ENCODE results near the gene MAP3K10. TPM values are rescaled to one million over a fixed set of nuclear protein-coding genes. Genes with fewer than 3 reads are reported as not detected.

MAP3K10 gene
- total RNA-seq, 2 donors from 2014 or later = 12.3 to 13.6 TPM

- DNase-seq (ENCODE audit: low spot score) = no peak
These were observed 12.5 kb upstream of the MAP3K10 start for GRCh38 chr19:40178756-40179155.

GRCh38 chr19:40184273-40184672, 7.0 kb upstream of the MAP3K10 start:
- H3K36me3 ChIP-seq = no peaks in the 10 kb centered on the region
- no peak overlapping the region for H3K4me3 ChIP-seq
- H3K9me3 ChIP-seq = no peaks in the 10 kb centered on the region
- no peak for TF ChIP-seq CTCF (IDR thresholded peaks at IDR 0.05)
- no peaks in the 10 kb centered on the region for H3K4me1 ChIP-seq
- no peak overlapping the region for H3K27ac ChIP-seq
- H3K27me3 ChIP-seq = no peaks in the 10 kb centered on the region
- DNase-seq (ENCODE audit: low spot score) = no peak

More at GRCh38 chr19:40178756-40179155, 12.5 kb upstream of the MAP3K10 start:
- no peaks in the 10 kb centered on the region for H3K27me3 ChIP-seq
- no peaks in the 10 kb centered on the region for H3K4me1 ChIP-seq
- no peak for TF ChIP-seq CTCF (IDR thresholded peaks at IDR 0.05)
- no peak overlapping the region for H3K4me3 ChIP-seq
- H3K36me3 ChIP-seq = no peaks in the 10 kb centered on the region
- no peak overlapping the region for H3K27ac ChIP-seq
- H3K9me3 ChIP-seq = no peaks in the 10 kb centered on the region

GRCh38 chr19:40191836-40192646, 815 bp downstream of the MAP3K10 start:
- H3K36me3 ChIP-seq = no peaks in the 10 kb centered on the region
- H3K4me1 ChIP-seq = peaks cover 0 to 15% of the 10 kb centered on the region in 2 donors
- H3K4me3 ChIP-seq = peak overlapping the region; percentile 85 to 92
- H3K27ac ChIP-seq = peak overlapping the region in 1 of 2 donors; percentile 66
- DNase-seq (ENCODE audit: low spot score) = no peak
- no peak for TF ChIP-seq CTCF (IDR thresholded peaks at IDR 0.05)
- no peaks in the 10 kb centered on the region for H3K27me3 ChIP-seq
- H3K9me3 ChIP-seq = no peaks in the 10 kb centered on the region

GRCh38 chr19:40192758-40193586, 1.7 kb downstream of the MAP3K10 start:
- Histone ChIP-seq H3K27me3 (no peaks in the 10 kb centered on the region), H3K4me3 (peak overlapping the region in 1 of 2 donors; percentile 85), H3K4me1 (peaks cover 0 to 15% of the 10 kb centered on the region in 2 donors), H3K9me3 (no peaks in the 10 kb centered on the region), H3K36me3 (no peaks in the 10 kb centered on the region), H3K27ac (no peak overlapping the region)
- TF ChIP-seq CTCF (IDR thresholded peaks at IDR 0.05) = no peak
- DNase-seq (ENCODE audit: low spot score) = no peak

GRCh38 chr19:40193587-40193849, 2.3 kb downstream of the MAP3K10 start:
- Histone ChIP-seq H3K27me3 (no peaks in the 10 kb centered on the region), H3K4me1 (peaks cover 0 to 15% of the 10 kb centered on the region in 2 donors), H3K36me3 (no peaks in the 10 kb centered on the region), H3K4me3 (no peak overlapping the region), H3K27ac (no peak overlapping the region), H3K9me3 (no peaks in the 10 kb centered on the region)
- TF ChIP-seq CTCF (IDR thresholded peaks at IDR 0.05) = no peak
- no peak for DNase-seq (ENCODE audit: low spot score)

All from right atrium auricular region (tissue), 2 donors.